Neural cell (in vitro differentiated cells): Measurements from ENCODE around the gene BTNL8.

ENCODE experiments used
- CTCF ChIP-seq: fragments of 450-650 bp; IDR thresholded peaks from 2 replicates; pipeline ENCODE4 v1.5.1; 2014; ENCODE audit warnings: antibody characterized with exemption, mild to moderate bottlenecking, moderate library complexity; ENCODE audit not compliant: poor library complexity, severe bottlenecking
- EP300 ChIP-seq: fragments of 450-650 bp; conservative IDR thresholded peaks from 2 replicates; pipeline ENCODE4 v1.6.1; 2014; ENCODE audit warnings: antibody characterized with exemption, mild to moderate bottlenecking, moderate library complexity; ENCODE audit not compliant: poor library complexity, severe bottlenecking

- TF ChIP-seq CTCF: no peak
- TF ChIP-seq EP300: no peak
Observed at GRCh38 chr5:180975338-180975737, 76.4 kb downstream of the BTNL8 start.
